A549 (cell line): ENCODE results near the gene NSUN6. TPM values are rescaled to one million over a fixed set of nuclear protein-coding genes. Genes with fewer than 3 reads are reported as not detected.

Experiments used
- ATAC-seq, 2 experiments: fragments of 200-7000 bp in 1 of 2; fragments of >200 bp in 1 of 2; cut with Nextera tagmentation in 1 of 2; cut with Tn5 transposase in 1 of 2; 3 replicates each; pipeline versions ENCODE4 v1.8.0 to v1.9.1; 2018 to 2020; ENCODE audit warnings: mild to moderate bottlenecking in 1 of 2, moderate library complexity in 1 of 2
- CTCF ChIA-PET: fragments of 300-600 bp; sonication (Branson Sonifier 250); formaldehyde crosslinking; extraction: SDS; loops from one replicate; lab custom pipeline; 2021; ENCODE audit warnings: antibody characterized with exemption, inconsistent platforms; lab: Yijun Ruan, JAX
- POLR2A ChIA-PET: fragments of 350-600 bp; formaldehyde crosslinking; extraction: SDS; loops from one replicate; lab custom pipeline; 2021; ENCODE audit warnings: antibody characterized with exemption, inconsistent platforms; lab: Yijun Ruan, JAX
- DNase-seq, 2 experiments: peaks; one replicate each; pipeline versions ENCODE4 v3.0.0 to v3.0.0-alpha.2; 2011 to 2016; ENCODE audit warnings: low read depth in 1 of 2, low spot score in 1 of 2
- FAIRE-seq: peaks from 2 replicates; lab custom pipeline; 2011; peaks lifted over from hg19 to GRCh38; lab: Jason Lieb, UNC
- H3K27ac ChIP-seq, 2 experiments: fragments of >200 bp; sonication (Bioruptor Twin); formaldehyde crosslinking; 3 replicates each; pipeline ENCODE4 v1.5.1; 2016 to 2017
- H3K4me1 ChIP-seq: fragments of >200 bp; sonication (Bioruptor Twin); formaldehyde crosslinking; 3 replicates; pipeline ENCODE4 v1.6.1; 2016
- H3K4me2 ChIP-seq: fragments of >200 bp; sonication (Bioruptor Twin); formaldehyde crosslinking; 3 replicates; pipeline ENCODE4 v1.6.1; 2016
- H3K4me3 ChIP-seq: fragments of >200 bp; sonication (Bioruptor Twin); formaldehyde crosslinking; 3 replicates; pipeline ENCODE4 v1.5.1; 2016
- H3K9me3 ChIP-seq: fragments of >200 bp; sonication (Bioruptor Twin); formaldehyde crosslinking; 3 replicates; pipeline ENCODE4 v1.6.1; 2016
- BHLHE40 ChIP-seq: IDR thresholded peaks from 2 replicates; pipeline ENCODE4 v1.6.1; 2012; ENCODE audit warnings: low read depth, low read length, inconsistent platforms
- CHD2 ChIP-seq: fragments of 150-350 bp; IDR thresholded peaks from 2 replicates; pipeline ENCODE4 v1.6.1; 2014; ENCODE audit warnings: low read length; ENCODE audit not compliant: partially characterized antibody
- EP300 ChIP-seq, 2 experiments: fragments of >200 bp; sonication (Bioruptor Twin); formaldehyde crosslinking; IDR thresholded peaks; 2 replicates in 1 of 2; 3 replicates in 1 of 2; pipeline ENCODE4 v1.6.1; 2016 to 2017
- FOSB ChIP-seq: fragments of 250-450 bp; sonication (Bioruptor Pico); IDR thresholded peaks from 2 replicates; pipeline ENCODE4 v1.5.0; 2020; ENCODE audit warnings: mild to moderate bottlenecking, moderate library complexity
- FOSL2 ChIP-seq, 2 experiments: fragments of 450-650 bp in 1 of 2; fragments of >200 bp in 1 of 2; sonication (Bioruptor Twin) in 1 of 2; formaldehyde crosslinking; IDR thresholded peaks; 2 replicates each; pipeline versions ENCODE4 v1.5.0 to v1.6.1; 2016 to 2020; ENCODE audit warnings: mild to moderate bottlenecking in 1 of 2, moderate library complexity in 1 of 2
- FOXS1 ChIP-seq: fragments of 250-450 bp; sonication (Bioruptor Pico); IDR thresholded peaks from 2 replicates; pipeline ENCODE4 v1.5.0; 2020; ENCODE audit warnings: mild to moderate bottlenecking, moderate library complexity
- HOXA7 ChIP-seq: fragments of 250-450 bp; sonication (Bioruptor Pico); IDR thresholded peaks from 2 replicates; pipeline ENCODE4 v1.5.0; 2020; ENCODE audit warnings: mild to moderate bottlenecking, moderate library complexity
- HOXB13 ChIP-seq: fragments of 250-450 bp; sonication (Bioruptor Pico); IDR thresholded peaks from 2 replicates; pipeline ENCODE4 v1.5.0; 2020; ENCODE audit warnings: low read depth, mild to moderate bottlenecking, moderate library complexity
- HOXB5 ChIP-seq: fragments of 250-450 bp; sonication (Bioruptor Pico); IDR thresholded peaks from 2 replicates; pipeline ENCODE4 v1.5.0; 2020; ENCODE audit warnings: mild to moderate bottlenecking, moderate library complexity
- JUN ChIP-seq, 2 experiments: fragments of >200 bp; sonication (Bioruptor Twin); formaldehyde crosslinking; IDR thresholded peaks; 2 replicates in 1 of 2; 3 replicates in 1 of 2; pipeline ENCODE4 v1.6.1; 2016 to 2017
- JUNB ChIP-seq: fragments of >200 bp; sonication (Bioruptor Twin); formaldehyde crosslinking; IDR thresholded peaks from 2 replicates; pipeline ENCODE4 v1.6.1; 2016
- MAZ ChIP-seq: fragments of 150-350 bp; IDR thresholded peaks from 2 replicates; pipeline ENCODE4 v1.6.1; 2014; ENCODE audit warnings: antibody characterized with exemption, low read depth, low read length, borderline replicate concordance
- NFE2L2 ChIP-seq: fragments of 150-350 bp; conservative IDR thresholded peaks from 2 replicates; pipeline ENCODE4 v1.6.1; 2014; ENCODE audit warnings: low read length
- NR3C1 ChIP-seq: fragments of >200 bp; sonication (Bioruptor Twin); formaldehyde crosslinking; IDR thresholded peaks from 3 replicates; pipeline ENCODE4 v1.6.1; 2017
- PHF8 ChIP-seq: fragments of 200-600 bp; sonication (generic); IDR thresholded peaks from 2 replicates; pipeline ENCODE4 v1.6.1; 2016; ENCODE audit warnings: low read depth, mild to moderate bottlenecking, antibody characterized with exemption, moderate library complexity, borderline replicate concordance
- RCOR1 ChIP-seq: fragments of 150-350 bp; IDR thresholded peaks from 2 replicates; pipeline ENCODE4 v1.6.1; 2014; ENCODE audit warnings: antibody characterized with exemption, low read length, low read depth
- RFX5 ChIP-seq: fragments of 450-650 bp; IDR thresholded peaks from 2 replicates; pipeline ENCODE4 v1.7.1; 2014; ENCODE audit warnings: antibody characterized with exemption, mild to moderate bottlenecking, moderate library complexity
- TP53 ChIP-seq: fragments of 250-450 bp; sonication (Bioruptor Pico); IDR thresholded peaks from 2 replicates; pipeline ENCODE4 v1.5.0; 2021; ENCODE audit warnings: mild to moderate bottlenecking, moderate library complexity
- ZFP36 ChIP-seq: fragments of 450-650 bp; IDR thresholded peaks from 2 replicates; pipeline ENCODE4 v1.6.1; 2014; ENCODE audit warnings: borderline replicate concordance; ENCODE audit not compliant: partially characterized antibody
- ZNF302 ChIP-seq: fragments of 250-450 bp; sonication (Bioruptor Pico); IDR thresholded peaks from 2 replicates; pipeline ENCODE4 v1.9.0; 2021; ENCODE audit warnings: inconsistent platforms, mild to moderate bottlenecking, moderate library complexity
- ZSCAN20 ChIP-seq: fragments of 250-450 bp; sonication (Bioruptor Pico); IDR thresholded peaks from 2 replicates; pipeline ENCODE4 v1.8.0; 2022; ENCODE audit warnings: mild to moderate bottlenecking, moderate library complexity
- WGBS: methylation state at CpG from one replicate; pipeline ENCODE4 v1.1.6; 2017; ENCODE audit errors: missing lambda C conversion rate; 5-methylcytosine and 5-hydroxymethylcytosine counted together
- polyA plus RNA-seq, 4 experiments: library from polyadenylated mRNA; depleted of rRNA in 3 of 4; stranded (reverse); fragments of >200 nt; fragmentation: RNase III in 1 of 4; extraction: RNeasy Plus Mini Kit Qiagen cat#74134 plus additional on column Dnase treatment in 1 of 4; gene quantifications; 2 replicates in 3 of 4; 3 replicates in 1 of 4; pipeline ENCODE4 v1.2.3, GENCODE V29; 2011 to 2017
- TF ChIP-seq, protein P1 (sequence below): fragments of >200 bp; sonication (Bioruptor Twin); formaldehyde crosslinking; IDR thresholded peaks from 3 replicates; pipeline ENCODE4 v1.5.1; 2016
- TF ChIP-seq, protein P2 (sequence below): IDR thresholded peaks from 2 replicates; pipeline ENCODE4 v1.6.1; 2012
- TF ChIP-seq, protein P3 (sequence below): IDR thresholded peaks from 2 replicates; pipeline ENCODE4 v1.6.1; 2012

NSUN6 gene
- polyA plus RNA-seq, 2 of the 4 experiments (the other 2 are of a cell fraction), result 6.5 to 14.7 TPM

DNA sequence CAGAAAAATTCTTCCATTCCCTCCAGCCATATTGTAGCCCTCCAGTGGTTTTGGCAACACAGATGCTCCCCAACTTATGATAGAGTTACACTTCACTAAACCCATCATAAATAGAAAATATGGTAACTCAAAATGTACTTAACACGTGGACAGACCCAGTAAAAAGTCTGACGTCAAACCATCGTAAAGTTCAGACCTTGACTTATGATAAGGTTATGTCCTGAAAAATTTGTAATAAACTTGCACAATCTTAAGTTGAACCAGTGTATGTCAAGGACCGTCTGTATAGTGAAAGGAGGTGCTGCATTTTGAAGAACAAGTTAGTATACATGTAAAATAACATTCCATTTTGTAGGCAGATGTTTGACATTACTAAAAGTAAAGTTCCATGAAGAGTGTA is 142.8 kb downstream of the NSUN6 start:
- POLR2A ChIA-PET, result no interaction called here
- ATAC-seq, result no peak
- 57% methylated on average over 4 of the region's 4 CpGs for WGBS
- Histone ChIP-seq H3K9me3 (no peaks in the 10 kb centered on the region), H3K4me1 (no peaks in the 10 kb centered on the region), H3K27ac (no peak overlapping the region), H3K4me3 (no peak overlapping the region), H3K4me2 (no peak overlapping the region)
- no peak for TF ChIP-seq JUN (IDR thresholded peaks at IDR 0.05)
- TF ChIP-seq, protein P1, sequence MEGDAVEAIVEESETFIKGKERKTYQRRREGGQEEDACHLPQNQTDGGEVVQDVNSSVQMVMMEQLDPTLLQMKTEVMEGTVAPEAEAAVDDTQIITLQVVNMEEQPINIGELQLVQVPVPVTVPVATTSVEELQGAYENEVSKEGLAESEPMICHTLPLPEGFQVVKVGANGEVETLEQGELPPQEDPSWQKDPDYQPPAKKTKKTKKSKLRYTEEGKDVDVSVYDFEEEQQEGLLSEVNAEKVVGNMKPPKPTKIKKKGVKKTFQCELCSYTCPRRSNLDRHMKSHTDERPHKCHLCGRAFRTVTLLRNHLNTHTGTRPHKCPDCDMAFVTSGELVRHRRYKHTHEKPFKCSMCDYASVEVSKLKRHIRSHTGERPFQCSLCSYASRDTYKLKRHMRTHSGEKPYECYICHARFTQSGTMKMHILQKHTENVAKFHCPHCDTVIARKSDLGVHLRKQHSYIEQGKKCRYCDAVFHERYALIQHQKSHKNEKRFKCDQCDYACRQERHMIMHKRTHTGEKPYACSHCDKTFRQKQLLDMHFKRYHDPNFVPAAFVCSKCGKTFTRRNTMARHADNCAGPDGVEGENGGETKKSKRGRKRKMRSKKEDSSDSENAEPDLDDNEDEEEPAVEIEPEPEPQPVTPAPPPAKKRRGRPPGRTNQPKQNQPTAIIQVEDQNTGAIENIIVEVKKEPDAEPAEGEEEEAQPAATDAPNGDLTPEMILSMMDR, result no peak
- no peak for TF ChIP-seq BHLHE40
- no peak for TF ChIP-seq RCOR1
- no peak for TF ChIP-seq ZFP36
- no peak for TF ChIP-seq HOXA7 (CRISPR knock-in tag)
- CTCF ChIA-PET, result no interaction called here
- no peak for FAIRE-seq
- no peak for DNase-seq

DNA sequence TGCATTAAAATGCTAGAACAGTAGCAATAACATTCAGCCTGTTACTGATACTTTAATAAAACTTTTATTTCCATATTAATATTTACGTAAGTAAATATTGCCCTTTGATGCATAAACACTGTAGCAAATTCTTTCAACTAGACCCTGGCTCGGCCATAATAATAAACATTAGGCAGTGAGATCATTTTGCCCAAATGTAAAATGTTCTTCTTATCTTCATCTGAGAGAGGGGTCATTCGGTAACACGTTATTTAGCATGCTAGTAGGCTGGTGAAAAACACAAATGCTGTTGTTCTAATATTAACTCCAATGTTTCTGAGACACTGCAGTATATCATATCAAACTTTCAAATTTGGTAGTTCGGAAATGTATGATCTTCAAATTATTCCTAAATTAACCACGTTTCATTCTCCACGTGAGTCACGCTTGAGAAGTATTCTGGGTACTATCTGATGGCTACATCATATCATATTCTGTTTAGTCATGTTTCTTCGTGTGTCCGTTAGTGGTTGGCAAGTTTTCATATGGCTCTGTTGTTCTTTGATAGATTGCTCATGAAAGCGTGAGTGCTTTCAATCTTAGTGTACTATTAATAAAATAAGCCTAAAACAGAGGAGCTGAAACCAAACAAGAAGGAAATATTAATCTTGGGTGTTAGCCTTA is 145.8 kb downstream of the NSUN6 start:
- H3K9me3 ChIP-seq, result no peaks in the 10 kb centered on the region
- WGBS, result 63% methylated on average over 11 of the region's 11 CpGs
- ATAC-seq (no peak), FAIRE-seq (no peak), DNase-seq (no peak)
- POLR2A ChIA-PET, result no interaction called here
- H3K4me1 ChIP-seq, result 0 out of 3 replicates have a peak, but pooled peaks cover 4% of the 10 kb centered on the region
- no peak overlapping the region for H3K4me3 ChIP-seq
- TF ChIP-seq, protein P2, sequence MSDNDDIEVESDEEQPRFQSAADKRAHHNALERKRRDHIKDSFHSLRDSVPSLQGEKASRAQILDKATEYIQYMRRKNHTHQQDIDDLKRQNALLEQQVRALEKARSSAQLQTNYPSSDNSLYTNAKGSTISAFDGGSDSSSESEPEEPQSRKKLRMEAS, result no peak
- no peak for TF ChIP-seq FOSL2 (IDR thresholded peaks at IDR 0.05)
- no peak for TF ChIP-seq FOSL2 (CRISPR knock-in tag; IDR thresholded peaks at IDR 0.05)
- no peak for TF ChIP-seq NFE2L2
- no peak for TF ChIP-seq EP300 (IDR thresholded peaks at IDR 0.05)
- TF ChIP-seq ZSCAN20 (CRISPR knock-in tag), result no peak
- no peak for TF ChIP-seq HOXB13
- no peak for TF ChIP-seq FOSB
- TF ChIP-seq MAZ, result no peak
- no peak for TF ChIP-seq RFX5
- no peak for TF ChIP-seq NR3C1
- TF ChIP-seq, protein P3, sequence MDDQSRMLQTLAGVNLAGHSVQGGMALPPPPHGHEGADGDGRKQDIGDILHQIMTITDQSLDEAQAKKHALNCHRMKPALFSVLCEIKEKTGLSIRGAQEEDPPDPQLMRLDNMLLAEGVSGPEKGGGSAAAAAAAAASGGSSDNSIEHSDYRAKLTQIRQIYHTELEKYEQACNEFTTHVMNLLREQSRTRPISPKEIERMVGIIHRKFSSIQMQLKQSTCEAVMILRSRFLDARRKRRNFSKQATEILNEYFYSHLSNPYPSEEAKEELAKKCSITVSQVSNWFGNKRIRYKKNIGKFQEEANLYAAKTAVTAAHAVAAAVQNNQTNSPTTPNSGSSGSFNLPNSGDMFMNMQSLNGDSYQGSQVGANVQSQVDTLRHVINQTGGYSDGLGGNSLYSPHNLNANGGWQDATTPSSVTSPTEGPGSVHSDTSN, result no peak
- TF ChIP-seq ZNF302 (CRISPR knock-in tag), result no peak
- no peak for TF ChIP-seq FOXS1
- no peak for TF ChIP-seq JUNB
- TF ChIP-seq HOXB5 (CRISPR knock-in tag), result no peak
- TF ChIP-seq CHD2, result no peak
- TF ChIP-seq TP53 (CRISPR knock-in tag), result no peak
- H3K27ac ChIP-seq, result no peak overlapping the region
- CTCF ChIA-PET, result no interaction called here
- no peak overlapping the region for H3K4me2 ChIP-seq

DNA sequence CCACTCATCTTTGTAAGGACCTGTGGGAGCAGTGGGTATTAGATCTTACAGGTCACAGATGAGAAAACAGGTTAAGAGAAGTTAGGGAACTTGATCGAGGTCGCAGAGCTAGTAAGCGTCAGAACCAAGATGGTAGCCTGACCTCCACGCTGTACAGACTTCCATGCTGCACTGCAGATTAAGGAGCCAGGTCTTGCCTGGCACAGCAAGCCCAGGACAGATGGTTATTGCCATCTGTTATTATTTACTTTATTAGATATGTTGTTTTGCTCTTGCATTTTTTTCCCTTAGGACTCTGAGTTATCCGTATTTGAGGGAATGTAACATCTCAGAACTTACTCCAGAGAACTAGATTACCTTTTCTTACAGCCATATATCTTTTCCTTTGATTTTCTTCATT is 147.2 kb downstream of the NSUN6 start:
- Histone ChIP-seq H3K4me1 (0 out of 3 replicates have a peak, but pooled peaks cover 4% of the 10 kb centered on the region), H3K27ac (no peak overlapping the region), H3K4me3 (no peak overlapping the region), H3K9me3 (no peaks in the 10 kb centered on the region), H3K4me2 (no peak overlapping the region)
- no peak for TF ChIP-seq EP300 (IDR thresholded peaks at IDR 0.05)
- TF ChIP-seq PHF8, result no peak
- DNase-seq (no peak), FAIRE-seq (no peak), ATAC-seq (no peak)
- ChIA-PET POLR2A (no interaction called here), CTCF (no interaction called here)
- WGBS, result 76% methylated on average over 5 of the region's 5 CpGs
